Epithelial cell of prostate (primary cell): ENCODE measurements around the gene ABCG2.

ENCODE experiments used
- DNase-seq: peaks from one replicate; pipeline ENCODE4 v3.0.0-alpha.2; 2011; ENCODE audit warnings: low read depth, low spot score
- H3K27ac ChIP-seq: fragments of 450-650 bp; 2 replicates; pipeline ENCODE4 v1.5.1; 2017; ENCODE audit warnings: mild to moderate bottlenecking

ABCG2 gene

DNA sequence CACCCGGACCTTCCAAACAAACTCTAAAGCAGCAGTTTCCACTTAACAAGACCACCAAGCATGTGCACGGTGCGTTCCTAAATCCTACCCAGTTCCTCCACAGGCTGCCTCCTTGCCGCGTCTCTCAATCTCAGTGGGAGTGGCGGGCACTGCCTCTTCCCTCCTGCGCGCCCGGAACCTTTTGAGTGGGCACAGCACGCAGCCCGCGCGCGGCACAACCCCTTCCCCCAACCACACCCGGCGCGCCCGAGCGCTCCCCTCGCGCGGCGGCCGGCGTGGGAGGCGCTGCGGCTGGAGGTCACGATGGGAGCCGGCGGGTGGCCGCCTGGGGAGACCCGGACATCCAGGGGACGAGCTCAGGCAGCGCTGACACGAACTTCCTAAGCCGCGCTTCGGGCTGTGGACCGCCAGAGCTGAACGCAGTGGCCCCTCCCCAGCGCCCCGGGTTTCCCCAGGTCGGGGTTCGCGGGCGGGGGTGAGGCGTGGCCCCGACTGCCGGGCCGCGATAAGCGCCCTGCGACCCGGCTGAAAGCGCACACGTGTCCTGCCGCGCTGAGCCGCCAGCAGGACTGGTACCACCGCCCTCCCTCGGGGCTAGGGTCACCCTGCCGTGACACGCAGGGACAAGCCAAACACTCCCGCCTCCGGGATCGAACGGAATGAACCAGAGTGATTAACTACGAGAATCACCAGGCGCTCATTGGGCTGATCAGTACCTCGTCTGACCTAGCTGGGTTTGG is at the start of gene ABCG2:
Gene ABCG2, minus strand, starts transcription at position 151 of the 740 bp plus-strand sequence. CDS start 18,644 bp downstream, outside the sequence.
- DNase-seq, result no peak

DNA sequence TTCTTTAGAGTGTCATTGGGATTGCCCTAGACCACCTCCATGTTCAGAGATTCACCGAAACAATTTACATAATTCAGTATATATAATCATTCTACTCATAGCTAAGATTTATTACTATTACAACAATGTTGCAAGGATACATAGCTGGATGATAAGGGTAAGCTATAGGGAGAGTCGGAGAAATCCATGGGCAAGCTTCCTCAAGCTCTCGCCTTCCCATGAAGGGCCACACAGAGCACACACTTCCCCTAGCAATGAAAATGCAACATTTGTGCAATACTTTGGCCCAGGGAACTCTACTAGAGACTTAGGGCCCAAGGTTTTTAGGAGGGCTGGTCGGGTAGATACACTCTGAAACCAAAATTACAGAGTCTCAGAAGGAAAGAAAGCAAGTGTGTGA is 49.7 kb upstream of the ABCG2 start:
- DNase-seq, result no peak
- no peak overlapping the region for H3K27ac ChIP-seq

More for the DNA sequence above, at the start of gene ABCG2:
- no peak within 1 kb of the TSS for H3K27ac ChIP-seq

DNA sequence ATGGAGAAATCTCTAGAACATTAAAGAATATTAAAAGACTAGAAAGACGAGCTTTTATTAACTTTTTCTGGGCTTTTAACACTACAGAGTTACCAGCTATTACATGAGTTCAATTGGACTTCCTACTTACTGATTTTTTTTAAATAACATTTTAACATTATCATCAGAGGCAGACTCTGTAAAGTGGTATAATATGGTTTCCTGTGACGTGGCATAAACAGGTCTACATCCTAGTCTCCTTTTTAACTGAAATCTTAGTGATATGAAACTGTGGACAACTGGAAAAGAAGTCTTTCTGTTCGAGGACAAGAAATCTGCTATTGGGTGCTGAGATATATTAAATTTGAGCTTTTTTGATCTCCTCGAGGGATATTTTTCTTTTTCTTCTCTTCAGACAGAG is 48.7 kb upstream of the ABCG2 start:
- DNase-seq, result no peak

DNA sequence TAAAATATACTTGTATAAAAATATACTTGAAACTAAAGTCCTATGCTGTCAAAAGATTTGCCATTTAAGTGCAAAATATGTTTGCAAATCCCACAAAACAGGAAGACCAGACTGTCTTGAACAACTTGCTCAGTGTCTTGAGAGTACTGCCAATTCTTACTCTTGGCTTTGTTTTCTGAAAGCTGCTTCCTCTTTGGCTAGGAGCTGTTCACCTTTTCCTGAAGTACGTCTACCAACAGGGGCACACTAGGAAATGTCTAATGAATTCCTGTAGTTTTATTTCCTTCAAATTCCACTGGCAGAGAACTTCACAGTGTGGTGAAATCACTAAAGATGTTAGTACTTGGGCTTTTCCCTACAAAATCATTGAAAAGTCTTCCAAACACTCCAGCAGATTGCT is 46.4 kb upstream of the ABCG2 start:
- no peak overlapping the region for H3K27ac ChIP-seq
- DNase-seq, result no peak

More for the DNA sequence above, 48.7 kb upstream of the ABCG2 start:
- H3K27ac ChIP-seq, result no peak overlapping the region

DNA sequence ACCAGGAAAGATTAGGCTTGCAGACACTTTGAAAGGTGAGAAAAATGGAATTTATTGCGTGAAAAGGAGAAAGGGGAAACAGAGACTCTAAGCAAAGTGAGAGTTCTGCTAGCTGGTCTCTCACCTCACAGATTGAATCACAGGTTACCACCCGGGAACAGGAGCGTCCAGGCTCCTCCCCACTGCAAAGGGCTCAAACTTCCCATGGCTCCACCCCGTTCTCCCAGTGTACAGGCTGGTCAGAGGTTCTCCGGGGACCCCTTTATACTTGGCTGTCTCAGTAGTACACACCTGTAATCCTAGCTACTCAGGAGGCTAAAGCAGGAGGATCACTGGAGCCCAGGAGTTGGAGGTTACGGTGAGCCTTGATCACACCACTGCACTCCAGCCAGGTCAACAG is 44.0 kb upstream of the ABCG2 start:
- no peak for DNase-seq
- no peak overlapping the region for H3K27ac ChIP-seq

DNA sequence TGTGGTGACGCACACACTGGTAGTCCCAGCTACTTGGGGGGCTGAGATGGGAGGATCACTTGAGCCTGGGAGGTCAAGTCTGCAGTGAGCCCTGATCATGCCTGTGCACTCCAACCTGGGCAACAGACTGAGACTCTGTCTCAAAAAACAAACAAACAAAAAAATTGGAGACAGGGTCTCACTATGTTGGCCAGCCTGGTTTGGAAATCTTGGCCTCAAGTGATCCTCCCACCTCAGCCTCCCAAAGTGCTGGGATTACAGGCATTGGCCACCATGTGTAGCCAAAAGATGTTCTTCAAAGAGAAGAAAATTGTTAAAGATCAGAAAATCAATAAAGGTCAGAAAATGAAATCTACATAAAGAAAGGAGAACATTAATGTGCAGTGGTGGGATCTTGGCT is 41.7 kb upstream of the ABCG2 start:
- H3K27ac ChIP-seq, result no peak overlapping the region
- no peak for DNase-seq

DNA sequence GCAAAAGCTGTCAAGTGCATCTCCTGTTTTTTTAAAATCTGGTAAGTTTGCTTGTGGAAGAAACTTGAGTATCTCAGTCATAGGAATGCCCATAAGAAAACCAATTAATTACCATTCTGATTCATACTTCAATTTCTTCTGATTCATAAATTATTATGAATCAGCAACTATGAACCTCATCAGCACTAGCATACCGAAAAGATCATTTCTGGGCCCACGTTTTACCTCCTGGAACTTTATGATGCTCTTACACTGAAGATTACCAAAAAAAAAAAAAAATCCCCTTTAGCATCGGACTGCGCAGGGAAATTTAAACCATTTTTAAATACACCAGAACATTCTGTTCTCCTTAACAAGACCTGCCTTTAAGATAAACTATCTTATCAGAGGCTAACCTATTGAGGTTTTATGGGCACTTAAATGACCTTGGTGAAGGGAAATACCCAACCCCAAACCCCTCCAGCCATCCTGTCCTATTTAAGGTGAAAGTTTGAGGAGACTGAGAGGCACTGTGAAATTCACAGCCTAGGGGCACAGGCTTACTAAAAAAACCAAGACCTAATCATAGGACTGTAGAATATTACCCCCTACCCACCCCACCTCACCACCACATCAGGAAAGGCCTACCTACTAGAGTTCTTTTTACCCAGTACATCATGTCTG is 38.2 kb upstream of the ABCG2 start:
- DNase-seq, result no peak
- no peak overlapping the region for H3K27ac ChIP-seq

DNA sequence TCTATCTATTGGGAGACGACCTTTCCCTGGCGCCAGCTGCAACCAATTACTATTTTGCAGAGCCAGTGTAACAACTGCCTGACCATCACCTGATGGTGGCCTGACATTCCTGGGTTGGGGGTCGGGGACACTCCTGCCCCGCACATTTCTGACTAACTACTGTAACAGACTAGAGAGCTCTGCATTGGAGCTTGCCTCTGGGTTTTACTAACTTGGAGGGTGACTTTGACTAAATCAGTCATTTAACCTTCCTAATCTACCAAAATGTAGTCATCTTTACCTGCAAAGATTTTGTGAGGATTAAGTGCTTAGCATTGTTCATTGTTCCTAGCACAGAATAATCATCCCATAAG is 37.5 kb upstream of the ABCG2 start:
- no peak for DNase-seq
- H3K27ac ChIP-seq, result no peak overlapping the region

DNA sequence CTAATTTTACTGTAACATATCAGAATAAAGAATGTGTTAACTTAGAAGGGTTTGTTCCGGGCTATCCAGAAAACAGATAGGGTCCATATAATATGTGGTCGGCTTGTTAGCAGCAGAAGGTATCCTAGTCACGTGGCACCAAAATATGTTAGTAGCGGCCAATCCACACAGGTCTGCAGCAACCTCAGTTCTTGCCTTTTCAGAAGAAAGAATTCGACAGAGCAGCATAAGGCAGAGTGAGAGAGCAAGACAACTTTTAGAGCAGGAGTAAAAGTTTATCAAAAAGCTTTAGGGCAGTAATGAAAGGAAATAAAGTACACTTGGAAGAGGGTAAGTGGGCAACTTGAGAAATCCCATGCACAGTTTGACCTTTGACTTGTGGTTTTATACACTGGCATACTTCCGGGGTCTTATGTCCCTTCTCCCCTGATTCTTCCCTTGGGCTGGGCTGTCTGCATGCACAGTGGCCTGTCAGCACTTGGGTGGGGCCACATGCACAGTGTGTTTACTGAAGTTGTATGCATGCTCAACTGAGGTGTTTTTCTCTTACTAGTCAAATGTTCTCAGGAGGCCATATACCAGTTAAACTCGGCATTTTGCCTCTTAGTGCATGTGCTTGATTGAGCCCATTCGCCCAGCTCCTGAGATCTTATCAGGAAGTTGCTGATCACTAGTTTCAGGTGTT is 37.0 kb upstream of the ABCG2 start:
- DNase-seq, result no peak
- H3K27ac ChIP-seq, result no peak overlapping the region

DNA sequence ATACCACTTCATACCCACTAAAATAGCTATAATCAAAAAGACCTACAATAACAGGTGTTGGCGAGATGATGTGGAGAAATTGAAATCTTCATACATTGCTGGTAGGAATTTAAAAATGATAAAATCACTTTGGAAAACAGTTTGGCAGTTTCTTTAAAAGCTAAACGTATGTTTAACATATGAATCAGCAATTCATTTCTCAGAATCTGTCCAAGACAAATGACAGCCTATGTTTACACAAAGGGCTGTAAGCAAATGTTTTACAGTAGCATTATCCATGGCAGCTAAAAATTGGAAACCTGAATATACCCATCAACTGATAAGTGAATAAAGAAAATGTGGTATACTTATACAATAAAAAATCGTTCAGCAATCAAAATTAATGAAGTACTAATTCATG is 33.0 kb upstream of the ABCG2 start:
- no peak overlapping the region for H3K27ac ChIP-seq
- no peak for DNase-seq

DNA sequence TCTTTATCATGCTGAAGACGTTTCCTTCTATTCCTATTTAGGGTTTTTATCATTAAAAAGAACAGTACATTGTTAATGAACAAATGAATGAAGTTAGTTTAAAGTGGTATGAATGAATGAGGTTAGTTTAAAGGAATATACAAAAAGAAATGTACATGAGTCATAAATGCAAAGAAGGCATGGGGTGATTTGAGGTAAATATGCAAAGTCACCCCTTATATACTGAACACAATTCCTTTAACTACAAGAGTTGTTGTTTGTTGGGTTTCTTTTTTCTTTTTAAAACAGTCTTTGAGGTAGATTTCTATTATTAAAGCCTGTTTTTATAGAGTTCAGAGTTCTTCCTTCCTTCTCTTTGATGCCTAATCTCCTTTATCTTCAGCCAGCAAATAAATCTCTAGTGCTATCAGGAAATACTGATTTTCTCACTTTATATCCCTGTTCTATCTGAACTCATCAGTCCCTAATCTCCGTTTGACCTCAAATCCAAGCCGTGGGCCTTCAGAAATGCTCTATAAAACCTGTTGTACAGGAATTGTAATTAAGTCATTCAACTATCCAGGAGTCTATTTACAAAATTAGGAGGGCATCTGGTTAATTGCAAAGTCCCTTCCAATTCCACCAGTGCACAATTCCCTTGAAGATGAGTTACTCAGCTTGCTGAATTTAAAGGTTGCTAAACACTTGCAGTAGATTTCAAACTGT is 31.6 kb upstream of the ABCG2 start:
- no peak for DNase-seq
- no peak overlapping the region for H3K27ac ChIP-seq

DNA sequence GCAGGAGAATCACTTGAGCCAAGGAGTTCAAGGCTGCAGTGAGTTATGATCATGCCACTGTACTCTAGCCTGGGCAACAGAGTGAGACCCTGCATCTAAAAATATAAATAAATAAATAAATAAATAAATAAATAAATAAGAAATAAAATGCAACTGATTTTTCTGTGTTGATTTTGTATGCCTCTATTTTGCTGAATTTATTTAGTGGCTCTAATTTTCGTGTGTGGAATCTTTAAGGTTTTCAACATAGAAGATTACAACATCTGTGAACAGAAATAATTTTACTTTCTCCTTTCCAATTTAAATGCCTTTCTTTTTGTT is 30.9 kb upstream of the ABCG2 start:
- no peak for DNase-seq
- peak overlapping the region; percentile 7 for H3K27ac ChIP-seq

DNA sequence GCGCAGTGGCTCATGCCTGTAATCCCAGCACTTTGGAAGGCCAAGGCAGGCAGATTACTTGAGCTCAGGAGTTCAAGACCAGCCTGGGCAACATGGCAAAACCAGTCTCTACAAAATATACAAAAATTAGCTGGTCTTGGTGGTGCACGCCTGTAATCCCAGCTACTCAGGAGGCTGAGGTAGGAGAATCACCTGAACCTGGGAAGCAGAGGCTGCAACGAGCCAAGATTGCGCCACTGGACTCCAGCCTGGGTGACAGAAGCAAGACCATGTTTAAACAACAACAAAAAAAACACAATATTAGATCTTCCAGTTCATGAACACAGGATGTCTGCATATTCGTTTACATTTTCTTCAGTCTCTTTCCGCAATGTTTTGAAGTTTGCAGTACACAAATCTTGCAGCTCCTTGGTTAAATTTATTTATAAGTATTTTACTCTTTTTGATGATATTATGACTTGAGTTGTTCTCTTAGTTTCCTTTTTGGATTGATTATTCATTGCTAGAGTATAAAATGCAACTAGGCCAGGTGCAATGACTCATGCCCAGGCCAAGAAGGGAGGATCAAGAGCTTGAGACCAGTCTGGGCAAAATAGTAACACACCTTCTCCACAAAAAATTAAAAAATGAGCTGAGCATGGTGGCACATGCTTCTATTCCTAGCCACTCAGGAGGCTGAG is 30.4 kb upstream of the ABCG2 start:
- peak overlapping the region; percentile 7 for H3K27ac ChIP-seq
- peak; percentile 18 for DNase-seq

DNA sequence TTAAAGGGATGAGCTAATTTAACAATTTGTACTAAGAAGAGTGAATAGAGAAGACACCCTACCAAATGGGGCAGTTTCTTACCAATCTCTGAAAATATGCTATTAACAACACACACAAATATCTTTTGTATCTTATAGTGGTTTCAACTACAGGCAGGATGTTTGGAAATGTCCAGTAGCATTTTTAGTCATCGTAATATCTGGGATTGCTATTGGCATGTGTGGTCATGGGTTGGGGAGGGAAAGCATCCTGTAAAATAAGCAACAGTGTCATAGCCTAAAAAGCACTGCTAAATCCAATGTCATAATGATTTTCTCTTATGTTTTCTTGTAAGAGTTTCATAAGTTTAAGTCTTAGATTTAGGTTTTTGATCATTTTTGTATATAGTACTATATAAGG is 29.3 kb upstream of the ABCG2 start:
- no peak overlapping the region for H3K27ac ChIP-seq
- no peak for DNase-seq

DNA sequence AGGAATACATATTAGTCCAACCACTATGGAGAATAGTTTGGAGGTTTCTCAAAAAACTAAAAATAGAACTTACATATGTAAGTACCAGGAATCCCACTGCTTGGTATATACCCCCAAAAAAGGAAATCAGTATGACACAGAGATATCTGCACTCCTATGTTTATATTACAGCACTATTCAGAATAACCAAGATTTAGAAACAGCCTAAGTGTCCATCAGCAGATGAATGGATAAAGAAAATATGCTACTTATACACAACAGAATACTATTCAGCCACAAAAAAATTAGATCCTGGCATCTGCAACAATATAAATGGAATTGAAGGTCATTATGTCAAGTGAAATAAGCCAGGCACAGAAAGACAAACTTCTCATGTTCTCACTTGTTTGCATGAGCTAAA is 27.5 kb upstream of the ABCG2 start:
- H3K27ac ChIP-seq, result no peak overlapping the region
- DNase-seq, result no peak

DNA sequence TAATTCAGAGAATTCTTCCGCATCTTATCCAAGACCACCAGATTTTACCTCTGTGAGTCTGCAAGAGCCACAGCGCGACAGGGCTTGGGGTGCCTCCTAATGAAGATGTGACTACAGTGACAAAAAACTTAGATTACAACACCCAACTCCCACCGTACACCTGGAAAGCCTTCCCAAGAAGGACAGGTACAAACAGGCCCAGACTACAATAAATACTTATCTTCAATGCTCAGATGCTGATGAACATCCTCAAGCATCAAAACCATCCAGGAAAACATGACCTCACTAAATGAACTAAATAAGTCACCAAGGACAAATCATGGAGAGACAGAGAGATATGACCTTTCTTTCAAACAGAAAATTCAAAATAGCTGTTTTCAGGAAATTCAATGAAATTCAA is 20.8 kb upstream of the ABCG2 start:
- H3K27ac ChIP-seq, result peak overlapping the region; percentile 72

DNA sequence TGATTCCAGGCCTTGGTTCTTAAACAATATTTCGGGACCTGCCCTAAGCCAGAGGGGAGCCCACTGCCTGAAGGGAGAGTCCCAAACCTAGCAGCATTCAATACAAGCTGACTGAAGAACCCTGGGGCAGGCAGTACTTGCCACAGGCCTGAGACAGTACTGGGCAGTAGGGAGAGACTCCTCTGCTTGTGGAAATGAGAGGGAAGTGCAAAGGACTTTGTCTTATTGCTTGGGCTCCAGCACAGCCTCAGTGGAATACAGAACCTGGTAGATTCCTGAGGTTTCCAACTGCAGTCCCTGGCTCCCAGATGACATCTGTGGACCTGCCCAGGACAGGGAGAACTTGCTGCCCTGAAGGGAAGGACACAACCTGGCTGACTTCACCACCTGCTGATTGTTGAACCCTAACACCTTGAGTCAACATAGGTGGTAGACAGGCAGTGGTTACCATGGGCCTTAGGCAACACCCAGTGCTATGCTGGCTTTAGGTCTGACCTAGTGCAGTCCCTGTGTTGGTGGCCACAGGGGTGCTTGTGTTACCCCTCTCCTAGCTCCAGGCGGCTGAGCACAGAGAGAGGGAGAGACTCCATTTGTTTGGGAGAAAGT is 20.3 kb upstream of the ABCG2 start:
- DNase-seq, result no peak
- peak overlapping the region; percentile 72 for H3K27ac ChIP-seq

More for the DNA sequence above, 20.8 kb upstream of the ABCG2 start:
- peak; percentile 40 for DNase-seq

DNA sequence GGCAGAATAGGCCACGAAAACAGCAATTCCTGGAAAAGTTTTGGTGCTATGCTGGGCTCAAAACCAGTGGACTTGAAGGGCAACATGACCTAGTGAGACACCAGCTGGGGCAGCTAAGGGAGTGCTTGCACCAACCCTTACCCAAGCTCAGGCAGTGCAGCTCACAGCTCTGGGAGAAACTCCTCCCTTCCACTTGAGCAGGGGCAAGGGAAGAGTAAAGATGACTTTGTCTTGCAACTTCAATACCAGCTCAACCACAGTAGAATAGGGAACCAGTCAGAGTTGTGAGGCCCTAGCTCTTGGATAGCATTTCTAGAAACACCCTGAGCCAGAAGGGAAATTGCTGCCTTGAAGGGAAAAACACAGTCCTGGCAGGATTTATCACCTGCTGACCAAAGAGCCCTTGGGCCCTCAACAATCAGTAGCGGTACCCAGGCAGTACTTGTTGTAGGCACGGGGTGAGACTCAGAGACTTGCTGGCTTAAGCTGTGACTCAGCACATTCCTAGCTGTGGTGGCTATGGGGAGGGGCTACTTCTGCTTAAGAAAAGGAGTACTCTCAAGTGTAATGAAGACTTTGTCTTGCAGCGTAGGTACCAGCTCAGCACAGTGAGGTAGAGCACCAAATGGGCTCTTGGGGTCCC is 19.7 kb upstream of the ABCG2 start:
- peak overlapping the region; percentile 72 for H3K27ac ChIP-seq
- peak; percentile 79 for DNase-seq

DNA sequence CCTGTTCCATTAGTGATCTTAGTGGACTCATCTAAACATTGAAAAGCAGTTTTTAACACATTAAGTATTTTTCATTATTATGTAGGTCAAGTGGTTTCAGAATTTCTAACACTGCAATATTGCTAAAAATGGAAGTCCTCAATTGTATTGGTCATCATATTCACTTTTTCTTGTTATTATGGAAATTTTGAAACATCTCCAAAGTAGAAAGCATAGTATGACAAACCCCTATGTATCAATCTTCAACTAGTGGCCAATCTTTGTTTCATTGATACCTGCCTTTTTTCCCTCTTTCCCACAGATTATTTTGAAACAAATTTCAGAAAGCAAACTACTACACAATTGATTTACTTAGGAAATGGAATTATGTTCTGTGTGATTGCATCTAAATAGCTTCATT is 14.5 kb upstream of the ABCG2 start:
- no peak for DNase-seq
- H3K27ac ChIP-seq, result no peak overlapping the region

DNA sequence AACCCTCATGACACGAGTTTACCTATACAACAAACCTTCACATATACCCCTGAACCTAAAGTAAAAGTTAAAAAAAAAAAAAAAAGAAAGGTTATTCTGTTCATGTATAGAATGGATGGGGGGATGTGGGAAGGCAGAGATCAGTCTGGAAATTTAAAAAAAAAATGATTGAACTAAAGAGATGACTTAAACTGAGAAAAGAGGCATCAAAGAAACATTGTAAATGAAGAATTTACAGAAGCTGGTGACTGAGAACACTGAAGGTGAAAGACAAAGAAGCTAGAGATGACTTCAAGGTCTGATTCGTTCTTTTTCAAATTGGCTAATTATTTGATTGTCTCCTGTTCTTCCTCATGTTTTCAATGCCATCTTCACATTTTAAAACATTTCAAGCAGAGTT is 12.8 kb upstream of the ABCG2 start:
- DNase-seq, result no peak
- H3K27ac ChIP-seq, result no peak overlapping the region
